Measurements from ENCODE around the gene PCDH10.

DNA sequence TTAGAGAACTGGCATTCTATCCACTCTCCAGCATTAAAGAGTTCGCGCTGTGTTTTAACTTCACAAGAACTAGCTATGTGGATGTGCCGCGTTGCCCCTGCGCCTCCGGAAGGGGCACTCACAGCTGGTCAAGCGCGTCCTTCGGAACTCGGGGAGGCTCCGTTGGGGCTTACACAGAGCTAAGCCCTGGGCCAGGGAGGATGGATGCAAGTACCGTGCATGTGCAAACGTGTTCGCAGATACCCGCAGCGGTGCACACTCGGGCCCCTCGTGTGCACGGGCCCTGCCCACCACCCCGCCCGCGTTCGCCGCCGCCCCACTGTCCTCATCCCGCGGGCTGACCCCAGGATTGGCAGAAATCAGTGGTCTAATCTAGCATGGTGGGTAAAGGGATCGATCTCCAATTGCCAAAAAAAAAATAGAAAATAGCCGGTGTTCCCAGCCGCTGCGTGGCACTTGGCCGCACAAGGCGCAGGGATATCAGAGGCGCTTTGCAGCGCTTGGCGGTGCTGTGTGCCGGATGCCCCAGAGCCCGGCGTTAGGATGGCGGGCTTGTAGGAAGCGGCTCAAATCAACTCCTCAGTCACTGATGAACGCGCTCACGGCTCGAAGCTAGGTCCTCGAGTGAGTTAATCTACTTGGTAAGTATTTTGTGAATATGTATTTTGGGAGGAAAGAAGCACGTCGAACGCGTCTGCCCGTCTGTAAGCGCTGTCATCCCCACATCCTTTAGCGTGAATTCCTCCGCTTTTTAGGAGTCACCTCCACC is 989 bp upstream of the PCDH10 start:
- TF ChIP-seq EZH2phosphoT487 (IDR thresholded peaks at IDR 0.05) = no peak
- TF ChIP-seq, protein P1, sequence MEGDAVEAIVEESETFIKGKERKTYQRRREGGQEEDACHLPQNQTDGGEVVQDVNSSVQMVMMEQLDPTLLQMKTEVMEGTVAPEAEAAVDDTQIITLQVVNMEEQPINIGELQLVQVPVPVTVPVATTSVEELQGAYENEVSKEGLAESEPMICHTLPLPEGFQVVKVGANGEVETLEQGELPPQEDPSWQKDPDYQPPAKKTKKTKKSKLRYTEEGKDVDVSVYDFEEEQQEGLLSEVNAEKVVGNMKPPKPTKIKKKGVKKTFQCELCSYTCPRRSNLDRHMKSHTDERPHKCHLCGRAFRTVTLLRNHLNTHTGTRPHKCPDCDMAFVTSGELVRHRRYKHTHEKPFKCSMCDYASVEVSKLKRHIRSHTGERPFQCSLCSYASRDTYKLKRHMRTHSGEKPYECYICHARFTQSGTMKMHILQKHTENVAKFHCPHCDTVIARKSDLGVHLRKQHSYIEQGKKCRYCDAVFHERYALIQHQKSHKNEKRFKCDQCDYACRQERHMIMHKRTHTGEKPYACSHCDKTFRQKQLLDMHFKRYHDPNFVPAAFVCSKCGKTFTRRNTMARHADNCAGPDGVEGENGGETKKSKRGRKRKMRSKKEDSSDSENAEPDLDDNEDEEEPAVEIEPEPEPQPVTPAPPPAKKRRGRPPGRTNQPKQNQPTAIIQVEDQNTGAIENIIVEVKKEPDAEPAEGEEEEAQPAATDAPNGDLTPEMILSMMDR (IDR thresholded peaks at IDR 0.05) = peak; percentile 39
- TF ChIP-seq EZH2 (IDR thresholded peaks at IDR 0.05) = peak; percentile 81

Measured in neural progenitor cell (in vitro differentiated cells).